HCT116 (cell line): ENCODE data around the gene SKP2. TPM values are rescaled to one million over a fixed set of nuclear protein-coding genes. Genes with fewer than 3 reads are reported as not detected.
"Not testable (repeated sequence)": the region's sequence is repeated elsewhere in the genome, so short reads cannot be mapped to it uniquely, and the experiment has no call there.

Source experiments
- ATAC-seq: fragments of 200-7000 bp; cut with Tn5 transposase; 2 replicates; pipeline ENCODE4 v1.9.1; 2020; ENCODE audit warnings: mild to moderate bottlenecking, moderate library complexity
- BruUV-seq: library from RNA; stranded (reverse); fragments of 400-500 nt; replicated peaks from 2 replicates; lab custom pipeline; 2021; lab: Mats Ljungman, UMichigan
- CTCF ChIA-PET: fragments of 300-600 bp; sonication (Branson Sonifier 250); formaldehyde crosslinking; loops from one replicate; lab custom pipeline; 2021; ENCODE audit warnings: antibody characterized with exemption; lab: Charles Lee
- POLR2A ChIA-PET: fragments of 300-600, 350-600 bp; sonication (Branson Sonifier 250); formaldehyde crosslinking; loops from one replicate; lab custom pipeline; 2021; ENCODE audit warnings: antibody characterized with exemption; lab: Charles Lee
- RAD21 ChIA-PET, 2 experiments: fragments of 300-600 bp; sonication (Branson Sonifier 250); formaldehyde crosslinking; loops; one replicate each; lab custom pipeline; 2023; ENCODE audit warnings: low total read pairs in 2 of 2; ENCODE audit not compliant: uncharacterized antibody in 2 of 2, unreplicated experiment in 2 of 2, low non-redundant PET in 1 of 2; lab: Charles Lee
- DNase-seq: peaks from one replicate; pipeline ENCODE4 v3.0.0-alpha.2; 2010; ENCODE audit warnings: low read depth, low spot score
- H2AFZ ChIP-seq: fragments of 200-600 bp; shearing (Covaris generic), sonication (generic); 2 replicates; pipeline ENCODE4 v1.6.1; 2017; ENCODE audit warnings: low read depth, mixed run types, mixed read lengths, antibody characterized with exemption, low read length; ENCODE audit not compliant: poor library complexity, severe bottlenecking
- H3K27ac ChIP-seq: 2 replicates; pipeline ENCODE4 v1.5.1; 2012; ENCODE audit warnings: low read depth, low read length
- H3K27me3 ChIP-seq: fragments of 200-600 bp; sonication (generic); 2 replicates; pipeline ENCODE4 v1.6.1; 2016; ENCODE audit warnings: mixed run types, low read length, mixed read lengths; ENCODE audit not compliant: insufficient read depth
- H3K36me3 ChIP-seq, 2 experiments: fragments of 200-500 bp in 1 of 2; fragments of 200-600 bp in 1 of 2; sonication (Bioruptor generic) in 1 of 2; sonication (generic) in 1 of 2; 2 replicates each; pipeline versions ENCODE4 v1.5.1 to v1.6.1; 2014 to 2016; ENCODE audit warnings: low read length in 2 of 2, inconsistent platforms in 1 of 2, mixed read lengths in 1 of 2, mixed run types in 1 of 2; ENCODE audit not compliant: insufficient read depth in 2 of 2, control insufficient read depth in 1 of 2
- H3K4me1 ChIP-seq, 2 experiments: fragments of 200-600 bp in 1 of 2; sonication (generic) in 1 of 2; 2 replicates each; pipeline versions ENCODE4 v1.5.1 to v1.6.1; 2012 to 2017; ENCODE audit warnings: low read length in 2 of 2, inconsistent platforms in 1 of 2, mild to moderate bottlenecking in 1 of 2, mixed read lengths in 1 of 2, mixed run types in 1 of 2, moderate library complexity in 1 of 2; ENCODE audit not compliant: insufficient read depth in 2 of 2, control insufficient read depth in 1 of 2
- H3K4me2 ChIP-seq: fragments of 200-600 bp; sonication (generic); 2 replicates; pipeline ENCODE4 v1.6.1; 2017; ENCODE audit warnings: mixed run types, low read length, mixed read lengths
- H3K4me3 ChIP-seq, 2 experiments: fragments of 200-600 bp in 1 of 2; sonication (generic) in 1 of 2; replicated peaks in 1 of 2; 2 replicates each; pipeline ENCODE4 v1.5.1; 2011 to 2016; ENCODE audit warnings: low read length in 2 of 2, control low read depth in 1 of 2, low read depth in 1 of 2, mild to moderate bottlenecking in 1 of 2, mixed read lengths in 1 of 2, mixed run types in 1 of 2
- H3K79me2 ChIP-seq: fragments of 200-600 bp; sonication (generic); 2 replicates; pipeline ENCODE4 v1.6.1; 2017; ENCODE audit warnings: mild to moderate bottlenecking, mixed run types, low read length, moderate library complexity, mixed read lengths; ENCODE audit not compliant: insufficient read depth
- H3K9ac ChIP-seq: fragments of 200-600 bp; sonication (generic); 2 replicates; pipeline ENCODE4 v1.6.1; 2016; ENCODE audit warnings: low read length, mixed read lengths
- H3K9me2 ChIP-seq: fragments of 200-600 bp; sonication (generic), shearing (Covaris generic); 2 replicates; pipeline ENCODE4 v1.6.1; 2017; ENCODE audit warnings: mixed run types, mild to moderate bottlenecking, moderate library complexity; ENCODE audit not compliant: insufficient read depth
- H3K9me3 ChIP-seq, 2 experiments: fragments of 200-500 bp in 1 of 2; fragments of 200-600 bp in 1 of 2; sonication (Bioruptor generic) in 1 of 2; sonication (generic) in 1 of 2; 2 replicates each; pipeline ENCODE4 v1.6.1; 2014 to 2017; ENCODE audit warnings: low read length in 2 of 2, mixed read lengths in 2 of 2, inconsistent platforms in 1 of 2, low read depth in 1 of 2, mild to moderate bottlenecking in 1 of 2, mixed run types in 1 of 2, moderate library complexity in 1 of 2; ENCODE audit not compliant: control insufficient read depth in 1 of 2, insufficient read depth in 1 of 2
- H4K20me1 ChIP-seq: fragments of 200-600 bp; sonication (generic), shearing (Covaris generic); 2 replicates; pipeline ENCODE4 v1.6.1; 2017; ENCODE audit warnings: mixed run types, mild to moderate bottlenecking, moderate library complexity; ENCODE audit not compliant: insufficient read depth
- REST ChIP-seq: IDR thresholded peaks from 2 replicates; pipeline ENCODE4 v1.6.1; 2012; ENCODE audit warnings: low read depth
- ZBTB33 ChIP-seq: IDR thresholded peaks from 2 replicates; pipeline ENCODE4 v1.6.1; 2011; ENCODE audit warnings: mild to moderate bottlenecking, low read length, moderate library complexity; ENCODE audit not compliant: insufficient replicate concordance; ENCODE audit errors: extremely low read depth
- intact Hi-C: fragments of 100-400 bp; cut with micrococcal nuclease; formaldehyde crosslinking; loops from 2 replicates; pipeline ENCODE4 v1.10.0; 2022
- total RNA-seq: library from RNA; stranded (reverse); gene quantifications from one replicate; pipeline ENCODE4 v1.2.1, GENCODE V29; 2021; ENCODE audit not compliant: unreplicated experiment

The SKP2 gene
- total RNA-seq, 1 experiment from 2014 or later = 44.3 TPM

GRCh38 chr5:36198281-36198680, 46.4 kb downstream of the SKP2 start (continued):
- TF ChIP-seq ZBTB33 (no peak), REST (no peak)
- TF ChIP-seq, all 23 proteins: peak for 0

- H3K9me3 ChIP-seq, H3K79me2 ChIP-seq, H3K9me2 ChIP-seq, H3K4me2 ChIP-seq, H4K20me1 ChIP-seq, H3K36me3 ChIP-seq, DNase-seq, intact Hi-C loops, H3K27ac ChIP-seq, POLR2A ChIA-PET, H2AFZ ChIP-seq, RAD21 ChIA-PET, BruUV-seq, CTCF ChIA-PET, H3K27me3 ChIP-seq, H3K9ac ChIP-seq, H3K4me1 ChIP-seq, H3K4me3 ChIP-seq, ATAC-seq: not testable (repeated sequence)
These were observed 46.9 kb downstream of the SKP2 start for GRCh38 chr5:36198783-36199182.
